Measurements from ENCODE around the gene ORC3.

ORC3 gene

GRCh38 chr6:87639373-87639772 lies 49.4 kb downstream of the ORC3 start:
- TF ChIP-seq TEAD4 (IDR thresholded peaks at IDR 0.05) (no peak), TAF1 (IDR thresholded peaks at IDR 0.05; ENCODE audit: low read depth) (no peak), FOXM1 (IDR thresholded peaks at IDR 0.05; ENCODE audit: borderline replicate concordance, low read depth) (no peak), MAX (IDR thresholded peaks at IDR 0.05) (no peak), RAD21 (IDR thresholded peaks at IDR 0.05; ENCODE audit: low read depth) (no peak), CEBPB (IDR thresholded peaks at IDR 0.05) (no peak), USF1 (IDR thresholded peaks at IDR 0.05) (no peak), CREB1 (IDR thresholded peaks at IDR 0.05; ENCODE audit: low read depth) (no peak), TCF12 (IDR thresholded peaks at IDR 0.05; ENCODE audit: low read depth) (no peak)

- TF ChIP-seq FOXM1 (IDR thresholded peaks at IDR 0.05; ENCODE audit: borderline replicate concordance, low read depth) (no peak), REST (IDR thresholded peaks at IDR 0.05; ENCODE audit: low read depth) (no peak), YY1 (IDR thresholded peaks at IDR 0.05; ENCODE audit: low read depth) (no peak), TAF1 (IDR thresholded peaks at IDR 0.05; ENCODE audit: low read depth) (no peak), CEBPB (IDR thresholded peaks at IDR 0.05) (no peak), MAX (IDR thresholded peaks at IDR 0.05) (no peak), NFIC (IDR thresholded peaks at IDR 0.05) (no peak), TCF12 (IDR thresholded peaks at IDR 0.05; ENCODE audit: low read depth) (no peak)
Measured at GRCh38 chr6:87641065-87641692, 51.2 kb downstream of the ORC3 start.

GRCh38 chr6:87645080-87645479 lies 55.1 kb downstream of the ORC3 start:
- TF ChIP-seq MAX (IDR thresholded peaks at IDR 0.05) (no peak), ZBTB7A (IDR thresholded peaks at IDR 0.05; ENCODE audit: low read depth) (no peak)

- no peak for TF ChIP-seq EGR1 (IDR thresholded peaks at IDR 0.05)
- no peak for TF ChIP-seq YY1 (IDR thresholded peaks at IDR 0.05; ENCODE audit: low read depth)
- TF ChIP-seq TEAD4 (IDR thresholded peaks at IDR 0.05), result no peak
- no peak for TF ChIP-seq RAD21 (IDR thresholded peaks at IDR 0.05; ENCODE audit: low read depth)
- TF ChIP-seq FOXM1 (IDR thresholded peaks at IDR 0.05; ENCODE audit: borderline replicate concordance, low read depth), result no peak
- no peak for TF ChIP-seq EP300 (IDR thresholded peaks at IDR 0.05; ENCODE audit: borderline replicate concordance)
- TF ChIP-seq TCF12 (IDR thresholded peaks at IDR 0.05; ENCODE audit: low read depth), result no peak
- TF ChIP-seq NFIC (IDR thresholded peaks at IDR 0.05), result no peak
- TF ChIP-seq TAF1 (IDR thresholded peaks at IDR 0.05; ENCODE audit: low read depth), result no peak
- no peak for TF ChIP-seq USF1 (IDR thresholded peaks at IDR 0.05)
- TF ChIP-seq ZBTB7A (IDR thresholded peaks at IDR 0.05; ENCODE audit: low read depth), result no peak
Measured at GRCh38 chr6:87653074-87653962, 63.4 kb downstream of the ORC3 start.

GRCh38 chr6:87654122-87654521 lies 64.2 kb downstream of the ORC3 start:
- TF ChIP-seq TEAD4 (IDR thresholded peaks at IDR 0.05) (no peak), RAD21 (IDR thresholded peaks at IDR 0.05; ENCODE audit: low read depth) (no peak), ZBTB7A (IDR thresholded peaks at IDR 0.05; ENCODE audit: low read depth) (no peak), TCF12 (IDR thresholded peaks at IDR 0.05; ENCODE audit: low read depth) (no peak), EP300 (IDR thresholded peaks at IDR 0.05; ENCODE audit: borderline replicate concordance) (no peak), USF1 (IDR thresholded peaks at IDR 0.05) (no peak), YY1 (IDR thresholded peaks at IDR 0.05; ENCODE audit: low read depth) (no peak), TAF1 (IDR thresholded peaks at IDR 0.05; ENCODE audit: low read depth) (no peak), CREB1 (IDR thresholded peaks at IDR 0.05; ENCODE audit: low read depth) (no peak), REST (IDR thresholded peaks at IDR 0.05; ENCODE audit: low read depth) (no peak), CEBPB (IDR thresholded peaks at IDR 0.05) (no peak), MAX (IDR thresholded peaks at IDR 0.05) (no peak), EGR1 (IDR thresholded peaks at IDR 0.05) (no peak), FOXM1 (IDR thresholded peaks at IDR 0.05; ENCODE audit: borderline replicate concordance, low read depth) (no peak), NFIC (IDR thresholded peaks at IDR 0.05) (no peak)
